Ovary (tissue), 9 donors: Measurements from ENCODE around the gene SLC25A43. TPM values are rescaled to one million over a fixed set of nuclear protein-coding genes. Genes with fewer than 3 reads are reported as not detected.

Source experiments
- DNase-seq, 5 donors: peaks; one replicate each; pipeline ENCODE4 v3.0.0-alpha.2; 2019 to 2020
- H3K27ac ChIP-seq, 2 donors: fragments of 200-600 bp; one replicate each; pipeline versions ENCODE4 v1.5.1 to v1.8.0; 2019 to 2022
- H3K27me3 ChIP-seq: fragments of 200-600 bp; one replicate; pipeline ENCODE4 v1.8.0; 2022
- H3K36me3 ChIP-seq: fragments of 200-600 bp; sonication (generic); one replicate; pipeline ENCODE4 v1.5.1; 2019
- H3K4me1 ChIP-seq: one replicate; pipeline ENCODE4 v1.8.1; 2013; ENCODE audit warnings: mild to moderate bottlenecking, moderate library complexity; ENCODE audit not compliant: insufficient read depth
- H3K4me3 ChIP-seq: fragments of 200-600 bp; sonication (generic); one replicate; pipeline ENCODE4 v1.5.1; 2017
- H3K9me3 ChIP-seq, 2 donors: fragments of 200-600 bp in 1 of 2; sonication (generic) in 1 of 2; one replicate each; pipeline versions ENCODE4 v1.5.1 to v1.8.1; 2013 to 2019; ENCODE audit warnings: mild to moderate bottlenecking in 1 of 2, moderate library complexity in 1 of 2
- EP300 ChIP-seq: sonication (generic); formaldehyde crosslinking; IDR thresholded peaks from one replicate; pipeline ENCODE4 v1.6.1; 2017; ENCODE audit warnings: antibody characterized with exemption
- POLR2A ChIP-seq: fragments of 450-650 bp; IDR thresholded peaks from one replicate; pipeline ENCODE4 v1.6.1; 2017; ENCODE audit warnings: antibody characterized with exemption, mild to moderate bottlenecking, moderate library complexity
- WGBS, 3 donors: extraction: QIAGEN DNeasy Blood & Tissue Kit in 1 of 3; methylation state at CpG; one replicate each; pipeline versions ENCODE4 v1.1.5 to v1.1.7; 2013 to 2017; 5-methylcytosine and 5-hydroxymethylcytosine counted together
- intact Hi-C, 4 donors: fragments of 100-400 bp; cut with DNase I; formaldehyde crosslinking; loops; one replicate each; pipeline versions ENCODE4 v1.11.0 to v1.15.1; 2022 to 2023
- polyA plus RNA-seq, 2 donors: library from polyadenylated mRNA; stranded (reverse); fragments of 200-250 nt in 1 of 2; fragments of 350-450 nt in 1 of 2; fragmentation: Illumina TruSeq in 1 of 2; extraction: RNeasy Lipid Tissue Mini Kit (QIAGEN cat#74804) in 1 of 2; gene quantifications; one replicate each; pipeline ENCODE4 v1.2.3, GENCODE V29; 2013 to 2014
- total RNA-seq, 7 donors: library from RNA; depleted of rRNA in 2 of 7; stranded (reverse); fragments of >200 nt in 2 of 7; fragmentation: NEBNext Ultra II Directional in 3 of 7; extraction: Animal tissue kit (Norgen Biotek cat#: 25700) in 3 of 7; gene quantifications; one replicate each; pipeline versions ENCODE4 v1.1.0 to v1.2.4, GENCODE V29; 2016 to 2023
- TF ChIP-seq, protein P1 (sequence below), 3 donors: fragments of 450-650 bp in 2 of 3; fragments of 200-600 bp in 1 of 3; IDR thresholded peaks; one replicate each; pipeline versions ENCODE4 v1.5.1 to v1.8.0; 2016 to 2022; ENCODE audit warnings: antibody characterized with exemption in 3 of 3, mild to moderate bottlenecking in 1 of 3
- donor health status: DM: no; HTN: no; CAD: no; lungs with moderate emphysema.
- donor health status: DM: no; HTN: no; CAD: no.
- donor health status: Bipolar disorder and iron deficiency.
- donor health status: DM: yes; HTN: yes; CAD: no.
- donor health status: DM: no; HTN: no; CAD: no.
- donor health status: DM: yes; HTN: yes; CAD: no.

SLC25A43 gene
- total and polyA plus RNA-seq, 9 donors, result 6.4 to 14.5 (median 8.2) TPM

DNA sequence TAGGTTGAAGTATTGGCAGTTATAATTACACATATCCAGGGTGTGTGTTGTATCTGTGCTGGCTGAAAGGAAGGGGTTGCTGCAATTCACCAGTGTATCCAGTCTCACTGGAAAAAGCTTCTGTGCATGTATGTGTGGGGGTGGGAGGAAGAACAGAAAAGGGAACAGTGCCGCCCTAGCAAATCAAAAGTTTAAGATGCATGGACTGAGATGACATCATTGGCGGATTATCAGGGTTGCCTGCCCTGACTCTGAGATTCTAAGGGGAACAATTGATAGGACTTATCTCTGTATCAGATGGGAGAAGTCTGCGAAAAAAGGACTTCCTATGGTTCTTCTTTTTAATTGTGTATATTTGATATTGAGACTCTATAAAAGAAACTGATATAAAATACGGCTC lies 3.5 kb downstream of the SLC25A43 start:
- Histone ChIP-seq H3K9me3 (no peaks in the 10 kb centered on the region), H3K27ac (no peak overlapping the region), H3K4me1 (no peaks in the 10 kb centered on the region), H3K36me3 (no peaks in the 10 kb centered on the region), H3K4me3 (no peak overlapping the region), H3K27me3 (no peaks in the 10 kb centered on the region)
- TF ChIP-seq EP300 (no peak), POLR2A (no peak)
- TF ChIP-seq, protein P1, sequence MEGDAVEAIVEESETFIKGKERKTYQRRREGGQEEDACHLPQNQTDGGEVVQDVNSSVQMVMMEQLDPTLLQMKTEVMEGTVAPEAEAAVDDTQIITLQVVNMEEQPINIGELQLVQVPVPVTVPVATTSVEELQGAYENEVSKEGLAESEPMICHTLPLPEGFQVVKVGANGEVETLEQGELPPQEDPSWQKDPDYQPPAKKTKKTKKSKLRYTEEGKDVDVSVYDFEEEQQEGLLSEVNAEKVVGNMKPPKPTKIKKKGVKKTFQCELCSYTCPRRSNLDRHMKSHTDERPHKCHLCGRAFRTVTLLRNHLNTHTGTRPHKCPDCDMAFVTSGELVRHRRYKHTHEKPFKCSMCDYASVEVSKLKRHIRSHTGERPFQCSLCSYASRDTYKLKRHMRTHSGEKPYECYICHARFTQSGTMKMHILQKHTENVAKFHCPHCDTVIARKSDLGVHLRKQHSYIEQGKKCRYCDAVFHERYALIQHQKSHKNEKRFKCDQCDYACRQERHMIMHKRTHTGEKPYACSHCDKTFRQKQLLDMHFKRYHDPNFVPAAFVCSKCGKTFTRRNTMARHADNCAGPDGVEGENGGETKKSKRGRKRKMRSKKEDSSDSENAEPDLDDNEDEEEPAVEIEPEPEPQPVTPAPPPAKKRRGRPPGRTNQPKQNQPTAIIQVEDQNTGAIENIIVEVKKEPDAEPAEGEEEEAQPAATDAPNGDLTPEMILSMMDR (IDR thresholded peaks at IDR 0.05), result no peak
- DNase-seq, result no peak
- WGBS, 3 donors, result 86 to 89% (median 87%) methylated on average over 4 of the region's 4 CpGs
- intact Hi-C loops, result no loop called here

DNA sequence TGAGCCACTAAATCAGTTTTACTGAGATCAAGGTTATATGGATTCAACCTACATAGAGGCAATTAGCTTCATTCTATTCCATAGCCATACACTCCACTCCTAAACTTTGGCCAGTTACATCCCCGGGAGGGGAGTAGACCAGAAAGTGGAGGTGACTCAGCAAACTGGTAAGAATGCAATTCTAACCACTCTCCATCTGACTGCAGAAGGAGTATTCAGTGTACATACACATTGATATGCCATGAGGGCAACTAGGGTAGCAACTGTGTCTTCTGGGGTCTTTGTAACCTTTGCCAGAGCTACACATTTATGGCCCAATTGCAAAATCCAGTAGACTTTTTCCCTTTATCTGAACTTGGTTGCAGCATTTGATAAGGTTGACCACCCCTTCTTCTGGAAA lies 7.6 kb downstream of the SLC25A43 start:
- no peaks in the 10 kb centered on the region for H3K36me3 ChIP-seq
- no peak overlapping the region for H3K4me3 ChIP-seq
- H3K4me1 ChIP-seq, result no peaks in the 10 kb centered on the region
- 67 to 86% (median 85%) methylated on average over 1 of the region's 1 CpG for WGBS, 3 donors
- intact Hi-C loops, result no loop called here
- TF ChIP-seq, protein P1 (IDR thresholded peaks at IDR 0.05), result no peak
- no peak for TF ChIP-seq POLR2A
- no peak for TF ChIP-seq EP300
- H3K27me3 ChIP-seq, result no peaks in the 10 kb centered on the region
- no peaks in the 10 kb centered on the region for H3K9me3 ChIP-seq
- DNase-seq, result no peak
- no peak overlapping the region for H3K27ac ChIP-seq

DNA sequence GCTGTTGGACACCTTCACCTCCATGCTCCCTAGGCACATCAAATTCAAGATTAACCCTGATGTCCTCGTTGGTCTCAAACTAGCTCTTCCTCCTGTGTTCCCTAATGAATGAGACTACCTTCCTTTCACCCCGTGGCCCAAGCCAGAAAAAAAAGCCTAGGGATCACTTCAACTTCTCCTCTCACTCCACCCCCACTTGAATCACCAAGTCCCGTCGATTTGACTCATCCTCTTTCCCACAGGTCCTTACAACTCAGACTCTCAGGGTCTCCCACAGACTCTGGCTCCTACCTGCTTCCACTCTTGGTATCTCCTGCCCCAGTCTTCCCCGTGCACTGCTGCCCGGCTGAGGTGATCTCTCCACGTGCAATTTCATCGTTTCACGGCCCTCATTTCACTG lies 8.5 kb downstream of the SLC25A43 start:
- intact Hi-C loops, result no loop called here
- 76 to 82% (median 76%) methylated on average over 9 of the region's 9 CpGs for WGBS, 3 donors
- Histone ChIP-seq H3K4me3 (no peak overlapping the region), H3K27me3 (no peaks in the 10 kb centered on the region), H3K36me3 (no peaks in the 10 kb centered on the region), H3K9me3 (no peaks in the 10 kb centered on the region), H3K27ac (no peak overlapping the region), H3K4me1 (no peaks in the 10 kb centered on the region)
- DNase-seq, result no peak
- TF ChIP-seq, protein P1 (IDR thresholded peaks at IDR 0.05), result no peak
- no peak for TF ChIP-seq POLR2A
- TF ChIP-seq EP300, result no peak

DNA sequence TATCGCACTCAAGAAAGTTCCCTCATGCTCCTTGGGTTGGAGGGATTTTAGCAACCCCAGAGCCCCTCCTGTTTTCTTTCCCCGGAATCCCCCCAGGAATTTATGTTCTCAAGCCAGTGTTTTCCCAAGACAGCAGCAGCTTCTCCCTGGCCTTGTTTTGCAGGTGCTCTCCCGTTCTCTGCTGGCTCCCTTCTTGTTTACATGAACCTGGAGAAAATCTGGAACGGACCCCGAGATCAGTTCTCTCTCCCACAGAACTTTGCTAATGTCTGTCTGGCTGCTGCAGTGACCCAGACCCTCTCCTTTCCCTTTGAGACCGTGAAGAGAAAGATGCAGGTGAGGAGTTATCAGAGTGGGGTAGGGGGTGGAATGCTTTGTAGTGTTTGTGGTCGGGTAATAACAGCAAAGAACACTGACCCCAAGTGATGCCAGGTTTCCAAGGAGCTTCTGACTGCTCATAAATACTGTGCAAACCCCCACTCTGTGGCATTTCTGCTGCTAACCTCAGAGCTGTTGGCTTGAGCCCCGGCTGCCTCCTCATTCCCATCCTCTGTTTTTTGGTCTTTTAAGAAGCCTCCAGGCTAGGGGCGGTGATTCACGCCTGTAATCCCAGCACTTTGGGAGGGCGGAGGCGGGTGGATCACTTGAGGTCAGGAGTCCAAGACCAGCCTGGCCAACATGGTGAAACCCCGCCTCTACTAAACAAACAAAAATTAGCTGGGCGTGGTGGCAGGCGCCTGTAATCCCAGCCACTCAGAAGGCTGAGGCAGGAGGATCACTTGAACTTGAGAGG lies 11.1 kb downstream of the SLC25A43 start:
- H3K36me3 ChIP-seq, result no peaks in the 10 kb centered on the region
- H3K4me3 ChIP-seq, result no peak overlapping the region
- 41 to 51% (median 45%) methylated on average over 15 of the region's 15 CpGs for WGBS, 3 donors
- TF ChIP-seq, protein P1 (IDR thresholded peaks at IDR 0.05), result no peak
- no peaks in the 10 kb centered on the region for H3K27me3 ChIP-seq
- no peaks in the 10 kb centered on the region for H3K4me1 ChIP-seq
- peak; percentile 31 to 62 (median 42) for DNase-seq
- intact Hi-C loops, result no loop called here
- H3K27ac ChIP-seq, result no peak overlapping the region
- H3K9me3 ChIP-seq, result no peaks in the 10 kb centered on the region
